HG03432 (cell line): Measurements from ENCODE around the gene FREY1.
A peak's percentile ranks its signal among the peaks of the same experiment; 100 is the strongest.

Source experiments
- ATAC-seq: cut with Tn5 transposase; IDR thresholded peaks from one replicate; pipeline ENCODE4 v1.9.1; 2021; ENCODE audit warnings: mild to moderate bottlenecking, moderate library complexity; ENCODE audit not compliant: unreplicated experiment

The FREY1 gene

GRCh38 chr11:45906965-45907611, at the start of gene FREY1:
FREY1 (minus strand) TSS chr11:45907271; CDS start chr11:45907245, 26 bp downstream.
- ATAC-seq: no peak

- no peak for ATAC-seq
These were observed 42.9 kb upstream of the FREY1 start for GRCh38 chr11:45949992-45950407.

GRCh38 chr11:45948356-45948755, 41.3 kb upstream of the FREY1 start:
- ATAC-seq: no peak

- ATAC-seq: no peak
These were observed 40.8 kb upstream of the FREY1 start for GRCh38 chr11:45947885-45948284.

- ATAC-seq: no peak
These were observed 38.4 kb upstream of the FREY1 start for GRCh38 chr11:45945397-45945999.

GRCh38 chr11:45942381-45942780, 35.3 kb upstream of the FREY1 start:
- no peak for ATAC-seq

- ATAC-seq: no peak
These were observed 34.2 kb upstream of the FREY1 start for GRCh38 chr11:45941285-45941684.

GRCh38 chr11:45939836-45940235, 32.8 kb upstream of the FREY1 start:
- ATAC-seq: no peak

GRCh38 chr11:45937916-45938315, 30.8 kb upstream of the FREY1 start:
- ATAC-seq: no peak

GRCh38 chr11:45936511-45937054, 29.5 kb upstream of the FREY1 start:
- ATAC-seq: no peak

GRCh38 chr11:45935349-45936064, 28.4 kb upstream of the FREY1 start:
- ATAC-seq: no peak

GRCh38 chr11:45934580-45935318, 27.7 kb upstream of the FREY1 start:
- no peak for ATAC-seq

GRCh38 chr11:45933846-45934579, 26.9 kb upstream of the FREY1 start:
- ATAC-seq: no peak

- no peak for ATAC-seq
These were observed 26.2 kb upstream of the FREY1 start for GRCh38 chr11:45933131-45933831.

GRCh38 chr11:45932217-45932616, 25.1 kb upstream of the FREY1 start:
- no peak for ATAC-seq

- ATAC-seq: no peak
These were observed 24.7 kb upstream of the FREY1 start for GRCh38 chr11:45931739-45932138.

- no peak for ATAC-seq
These were observed 24.0 kb upstream of the FREY1 start for GRCh38 chr11:45930951-45931570.

- ATAC-seq: peak; percentile 93
These were observed 23.1 kb upstream of the FREY1 start for GRCh38 chr11:45930031-45930794.
